Endothelial cell of umbilical vein (primary cell): ENCODE measurements around the gene INAVA. TPM values are rescaled to one million over a fixed set of nuclear protein-coding genes. Genes with fewer than 3 reads are reported as not detected.
"Not testable (repeated sequence)": the region's sequence is repeated elsewhere in the genome, so short reads cannot be mapped to it uniquely, and the experiment has no call there.

Experiments used
- BruUV-seq: library from RNA; stranded (reverse); fragments of 400-500 nt; replicated peaks from 2 replicates; lab custom pipeline; 2021; lab: Mats Ljungman, UMichigan
- CTCF ChIA-PET: fragments of 300-600, 350-600 bp; sonication (Branson Sonifier 250); formaldehyde crosslinking; loops from one replicate; lab custom pipeline; 2021; ENCODE audit warnings: antibody characterized with exemption, inconsistent platforms; lab: Charles Lee
- POLR2A ChIA-PET: fragments of 300-600, 350-600 bp; sonication (Branson Sonifier 250); formaldehyde crosslinking; loops from one replicate; lab custom pipeline; 2021; ENCODE audit warnings: antibody characterized with exemption, inconsistent platforms; lab: Charles Lee
- DNase-seq: peaks from one replicate; pipeline ENCODE4 v3.0.0-alpha.2; 2011; ENCODE audit warnings: low read depth, low spot score
- FAIRE-seq: peaks from 2 replicates; lab custom pipeline; 2011; peaks lifted over from hg19 to GRCh38; lab: Jason Lieb, UNC
- H2AFZ ChIP-seq: 2 replicates; pipeline ENCODE4 v1.6.0; 2012; ENCODE audit warnings: low read depth, low read length, control low read depth, inconsistent platforms
- H3K27ac ChIP-seq: 2 replicates; pipeline ENCODE4 v1.5.1; 2011; ENCODE audit warnings: low read depth, mild to moderate bottlenecking, control low read depth, low read length, moderate library complexity; ENCODE audit not compliant: insufficient read depth
- H3K27me3 ChIP-seq, 2 experiments: 2 replicates each; pipeline versions ENCODE4 v1.6.0 to v1.6.1; 2011; ENCODE audit warnings: low read length in 2 of 2, mixed read lengths in 1 of 2; ENCODE audit not compliant: control insufficient read depth in 2 of 2, insufficient read depth in 2 of 2
- H3K36me3 ChIP-seq, 2 experiments: 2 replicates in 1 of 2; 3 replicates in 1 of 2; pipeline ENCODE4 v1.5.1; 2011; ENCODE audit warnings: low read length in 2 of 2, mild to moderate bottlenecking in 1 of 2, moderate library complexity in 1 of 2; ENCODE audit not compliant: control insufficient read depth in 2 of 2, insufficient read depth in 2 of 2; ENCODE audit errors: extremely low read depth in 1 of 2
- H3K4me1 ChIP-seq: 3 replicates; pipeline ENCODE4 v1.5.1; 2011; ENCODE audit warnings: mild to moderate bottlenecking, low read length; ENCODE audit not compliant: control insufficient read depth, insufficient read depth; ENCODE audit errors: extremely low read depth
- H3K4me2 ChIP-seq: 2 replicates; pipeline ENCODE4 v1.6.1; 2011; ENCODE audit warnings: low read length, control low read depth, mixed read lengths; ENCODE audit not compliant: insufficient read depth
- H3K4me3 ChIP-seq, 3 experiments: fragments of 200-600 bp in 1 of 3; sonication (generic), shearing (Covaris generic) in 1 of 3; replicated peaks in 1 of 3; 2 replicates each; pipeline ENCODE4 v1.5.1; 2011 to 2016; ENCODE audit warnings: control low read depth in 3 of 3, low read length in 3 of 3, mild to moderate bottlenecking in 2 of 3, inconsistent platforms in 1 of 3, low read depth in 1 of 3, moderate library complexity in 1 of 3; ENCODE audit not compliant: insufficient read depth in 1 of 3
- H3K79me2 ChIP-seq: 2 replicates; pipeline ENCODE4 v1.6.0; 2012; ENCODE audit warnings: low read length, inconsistent platforms; ENCODE audit not compliant: control insufficient read depth, insufficient read depth
- H3K9ac ChIP-seq: replicated peaks from 2 replicates; pipeline ENCODE3; 2011; ENCODE audit warnings: low read length, control low read depth; ENCODE audit not compliant: insufficient read depth; ENCODE audit errors: extremely low read depth
- H3K9me1 ChIP-seq: replicated peaks from 3 replicates; pipeline ENCODE4 v1.6.0; 2011; ENCODE audit warnings: mild to moderate bottlenecking, low read length; ENCODE audit not compliant: control insufficient read depth, insufficient read depth; ENCODE audit errors: extremely low read depth
- H3K9me3 ChIP-seq: replicated peaks from 2 replicates; pipeline ENCODE4 v1.5.1; 2012; ENCODE audit warnings: low read length, inconsistent platforms; ENCODE audit not compliant: control insufficient read depth, insufficient read depth
- H4K20me1 ChIP-seq: replicated peaks from 2 replicates; pipeline ENCODE3; 2011; ENCODE audit warnings: mild to moderate bottlenecking, low read length; ENCODE audit not compliant: control insufficient read depth, insufficient read depth; ENCODE audit errors: extremely low read depth
- CTCF ChIP-seq, 2 donors: IDR thresholded peaks; 1 replicate in 1 of 2; 2 replicates in 1 of 2; pipeline ENCODE4 v1.5.1; 2011; ENCODE audit warnings: low read length in 2 of 2, mild to moderate bottlenecking in 2 of 2, moderate library complexity in 2 of 2, control low read depth in 1 of 2, inconsistent platforms in 1 of 2, low read depth in 1 of 2; ENCODE audit not compliant: insufficient read depth in 1 of 2; ENCODE audit errors: extremely low read depth in 1 of 2
- EZH2 ChIP-seq: IDR thresholded peaks from 2 replicates; pipeline ENCODE4 v1.6.1; 2012; ENCODE audit warnings: borderline replicate concordance, low read depth, mild to moderate bottlenecking, moderate library complexity, low read length, inconsistent platforms; ENCODE audit not compliant: severe bottlenecking
- FOS ChIP-seq: IDR thresholded peaks from 2 replicates; pipeline ENCODE4 v1.6.1; 2011; ENCODE audit warnings: mild to moderate bottlenecking, low read length, moderate library complexity, borderline replicate concordance; ENCODE audit not compliant: insufficient read depth
- GATA2 ChIP-seq: IDR thresholded peaks from 2 replicates; pipeline ENCODE4 v1.7.0; 2011; ENCODE audit warnings: low read depth, mild to moderate bottlenecking, moderate library complexity, mixed read lengths, low read length; ENCODE audit not compliant: insufficient read length, insufficient read depth
- JUN ChIP-seq: IDR thresholded peaks from 2 replicates; pipeline ENCODE4 v1.6.1; 2011; ENCODE audit warnings: borderline replicate concordance, low read depth; ENCODE audit not compliant: insufficient read length, insufficient read depth
- MAX ChIP-seq: IDR thresholded peaks from 2 replicates; pipeline ENCODE4 v1.6.1; 2011; ENCODE audit not compliant: insufficient read depth, insufficient read length
- MYC ChIP-seq: IDR thresholded peaks from one replicate; pipeline ENCODE4 v1.6.1; 2011; ENCODE audit warnings: mild to moderate bottlenecking, low read depth, low read length
- POLR2A ChIP-seq: IDR thresholded peaks from 2 replicates; pipeline ENCODE4 v1.6.1; 2012; ENCODE audit warnings: low read depth, mild to moderate bottlenecking, control low read depth, low read length
- POLR2AphosphoS5 ChIP-seq: IDR thresholded peaks from 2 replicates; pipeline ENCODE4 v1.6.1; 2012; ENCODE audit warnings: low read depth, mild to moderate bottlenecking, control low read depth, low read length, moderate library complexity; ENCODE audit not compliant: insufficient read depth
- dilution Hi-C: fragments of 300-500 bp; cut with MboI; formaldehyde crosslinking; loops from one replicate; pipeline ENCODE4 v1.15.0; 2019; ENCODE audit warnings: low sequenced_read_pairs; ENCODE audit not compliant: extremely low pct_ligation_motif_present
- intact Hi-C: fragments of 100-400 bp; cut with micrococcal nuclease; formaldehyde crosslinking; loops from one replicate; pipeline ENCODE4 v1.10.0; 2022
- polyA plus RNA-seq, 4 experiments: library from polyadenylated mRNA; depleted of rRNA in 3 of 4; stranded (reverse) in 3 of 4; unstranded in 1 of 4; fragments of >200 nt; gene quantifications; 2 replicates each; pipeline versions ENCODE4 v1.2.1 to v1.2.3, GENCODE V29; 2011 to 2012; ENCODE audit warnings: missing spikeins in 1 of 4
- total RNA-seq: library from RNA; stranded (reverse); gene quantifications from 2 replicates; pipeline ENCODE4 v1.2.3, GENCODE V29; 2021

The INAVA gene
- total and polyA plus RNA-seq, 2 donors (not counting 3 experiments of a cell fraction or from before 2014, with no cell fraction given) = 0.42 TPM; not detected in 1

- Histone ChIP-seq H4K20me1 (no peaks in the 10 kb centered on the region), H3K4me3 (no peak overlapping the region), H3K79me2 (no peaks in the 10 kb centered on the region), H3K27ac (no peak overlapping the region), H3K9me1 (no peaks in the 10 kb centered on the region), H3K4me2 (no peak overlapping the region), H3K9me3 (no peaks in the 10 kb centered on the region), H3K36me3 (no peaks in the 10 kb centered on the region), H3K4me1 (no peaks in the 10 kb centered on the region), H2AFZ (no peak overlapping the region), H3K9ac (no peak overlapping the region), H3K27me3 (peaks cover 0 to 7% of the 10 kb centered on the region in 2 experiments)
- ChIA-PET CTCF (no interaction called here), POLR2A (no interaction called here)
- DNase-seq = no peak
- dilution Hi-C loops (no loop called here), intact Hi-C loops (no loop called here)
- BruUV-seq = no TSS peak
- FAIRE-seq = no peak
- TF ChIP-seq EZH2 (no peak), GATA2 (no peak), MAX (no peak), JUN (no peak), POLR2AphosphoS5 (no peak), CTCF (IDR thresholded peaks at IDR 0.05; ENCODE audit: extremely low read depth in 1 of 2, insufficient read depth in 1 of 2, low read depth in 1 of 2, low read length in 2 of 2) (no peak), MYC (no peak), POLR2A (no peak), FOS (no peak)
Measured at GRCh38 chr1:200934676-200935245, 40.1 kb downstream of the INAVA start.

GRCh38 chr1:200935286-200935962, 40.7 kb downstream of the INAVA start:
- BruUV-seq, H3K4me2 ChIP-seq, POLR2A ChIA-PET, H3K36me3 ChIP-seq, H3K27ac ChIP-seq, H3K27me3 ChIP-seq, H3K9me1 ChIP-seq, H4K20me1 ChIP-seq, dilution Hi-C loops, H3K9me3 ChIP-seq, H3K4me3 ChIP-seq, FAIRE-seq, DNase-seq, H3K9ac ChIP-seq, CTCF ChIA-PET, H3K4me1 ChIP-seq, intact Hi-C loops, H3K79me2 ChIP-seq, H2AFZ ChIP-seq: not testable (repeated sequence)
